Stimulated activated CD8-positive, alpha-beta memory T cell treated with anti-CD3 and anti-CD28 coated beads, Interleukin-7, amount 100 ng/mL, for 4 hours (primary cell): Measurements from ENCODE around the gene TMEM218.

Experiments used
- DNase-seq, 2 donors: peaks; one replicate each; pipeline ENCODE4 v3.0.0-alpha.2; 2020; ENCODE audit warnings: low read depth in 2 of 2

TMEM218 gene

GRCh38 chr11:125129316-125129993 is 18.0 kb upstream of the TMEM218 start:
- no peak for DNase-seq

GRCh38 chr11:125128450-125128849 is 17.0 kb upstream of the TMEM218 start:
- DNase-seq = no peak

- no peak for DNase-seq
These were observed 13.2 kb upstream of the TMEM218 start for GRCh38 chr11:125124618-125124992.

GRCh38 chr11:125123947-125124617 is 12.7 kb upstream of the TMEM218 start:
- DNase-seq = no peak

GRCh38 chr11:125123194-125123946 is 11.9 kb upstream of the TMEM218 start:
- no peak for DNase-seq

GRCh38 chr11:125117429-125117828 is 6.0 kb upstream of the TMEM218 start:
- DNase-seq = no peak

GRCh38 chr11:125114518-125114917 is 3.1 kb upstream of the TMEM218 start:
- no peak for DNase-seq

GRCh38 chr11:125112208-125112604 is 780 bp upstream of the TMEM218 start:
- DNase-seq = no peak

GRCh38 chr11:125111001-125111342 is 454 bp downstream of the TMEM218 start:
- no peak for DNase-seq

- DNase-seq = no peak
These were observed 920 bp downstream of the TMEM218 start for GRCh38 chr11:125110506-125110905.

- DNase-seq = no peak
These were observed 3.0 kb downstream of the TMEM218 start for GRCh38 chr11:125108469-125108868.

- no peak for DNase-seq
These were observed 5.5 kb downstream of the TMEM218 start for GRCh38 chr11:125105926-125106325.

GRCh38 chr11:125102510-125102909 is 8.9 kb downstream of the TMEM218 start:
- DNase-seq = no peak

- DNase-seq = no peak
These were observed 9.4 kb downstream of the TMEM218 start for GRCh38 chr11:125102025-125102424.

GRCh38 chr11:125101596-125101995 is 9.8 kb downstream of the TMEM218 start:
- no peak for DNase-seq

- DNase-seq = no peak
These were observed 11.3 kb downstream of the TMEM218 start for GRCh38 chr11:125100136-125100535.

- no peak for DNase-seq
These were observed 16.7 kb downstream of the TMEM218 start for GRCh38 chr11:125094731-125095130.

- DNase-seq = no peak
These were observed 17.9 kb downstream of the TMEM218 start for GRCh38 chr11:125093502-125093901.

- DNase-seq = no peak
These were observed 18.8 kb downstream of the TMEM218 start for GRCh38 chr11:125092669-125093068.

GRCh38 chr11:125091877-125092664 is 19.4 kb downstream of the TMEM218 start:
- no peak for DNase-seq

GRCh38 chr11:125091247-125091876 is 20.1 kb downstream of the TMEM218 start:
- no peak for DNase-seq

- DNase-seq = no peak
These were observed 20.6 kb downstream of the TMEM218 start for GRCh38 chr11:125090816-125091215.
